Measurements from ENCODE around the gene UQCC2. TPM values are rescaled to one million over a fixed set of nuclear protein-coding genes. Genes with fewer than 3 reads are reported as not detected.

Gene UQCC2
- total RNA-seq, 1 donor from 2014 or later: 68.9 TPM

DNA sequence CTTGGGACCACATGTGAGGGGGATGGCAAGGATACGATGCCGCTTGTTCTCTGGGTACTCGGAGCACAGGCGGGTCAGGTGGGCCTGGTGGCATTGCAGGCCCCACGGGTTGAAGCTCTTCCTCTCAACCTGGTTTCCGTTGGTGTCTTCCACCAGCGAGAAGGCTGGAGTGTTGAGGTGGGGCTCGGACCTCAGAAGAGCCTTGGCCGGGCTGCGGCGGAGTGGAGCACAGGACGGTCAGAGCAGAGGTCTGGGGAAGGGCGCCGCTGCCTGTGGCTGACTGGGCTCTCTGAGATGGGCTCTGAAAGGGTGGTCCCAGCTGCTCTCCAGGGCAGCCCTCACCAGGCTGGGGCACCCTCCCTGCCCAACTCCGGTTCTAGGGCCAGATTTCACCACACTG lies 15.2 kb upstream of the UQCC2 start:
- H3K4me3 Mint-ChIP-seq (ENCODE audit: unreplicated experiment): no peak overlapping the region
- no peaks in the 10 kb centered on the region for H3K27me3 Mint-ChIP-seq (ENCODE audit: unreplicated experiment)
- H3K36me3 Mint-ChIP-seq (ENCODE audit: unreplicated experiment): peaks cover 5% of the 10 kb centered on the region
- no peak for DNase-seq (ENCODE audit: extremely low spot score, unreplicated experiment)
- no peaks in the 10 kb centered on the region for H3K4me1 Mint-ChIP-seq (ENCODE audit: unreplicated experiment)
- H3K27ac Mint-ChIP-seq (ENCODE audit: unreplicated experiment): no peak overlapping the region
- no peaks in the 10 kb centered on the region for H3K9me3 Mint-ChIP-seq (ENCODE audit: unreplicated experiment)
- TF ChIP-seq, protein P1, sequence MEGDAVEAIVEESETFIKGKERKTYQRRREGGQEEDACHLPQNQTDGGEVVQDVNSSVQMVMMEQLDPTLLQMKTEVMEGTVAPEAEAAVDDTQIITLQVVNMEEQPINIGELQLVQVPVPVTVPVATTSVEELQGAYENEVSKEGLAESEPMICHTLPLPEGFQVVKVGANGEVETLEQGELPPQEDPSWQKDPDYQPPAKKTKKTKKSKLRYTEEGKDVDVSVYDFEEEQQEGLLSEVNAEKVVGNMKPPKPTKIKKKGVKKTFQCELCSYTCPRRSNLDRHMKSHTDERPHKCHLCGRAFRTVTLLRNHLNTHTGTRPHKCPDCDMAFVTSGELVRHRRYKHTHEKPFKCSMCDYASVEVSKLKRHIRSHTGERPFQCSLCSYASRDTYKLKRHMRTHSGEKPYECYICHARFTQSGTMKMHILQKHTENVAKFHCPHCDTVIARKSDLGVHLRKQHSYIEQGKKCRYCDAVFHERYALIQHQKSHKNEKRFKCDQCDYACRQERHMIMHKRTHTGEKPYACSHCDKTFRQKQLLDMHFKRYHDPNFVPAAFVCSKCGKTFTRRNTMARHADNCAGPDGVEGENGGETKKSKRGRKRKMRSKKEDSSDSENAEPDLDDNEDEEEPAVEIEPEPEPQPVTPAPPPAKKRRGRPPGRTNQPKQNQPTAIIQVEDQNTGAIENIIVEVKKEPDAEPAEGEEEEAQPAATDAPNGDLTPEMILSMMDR (IDR thresholded peaks at IDR 0.05): no peak

DNA sequence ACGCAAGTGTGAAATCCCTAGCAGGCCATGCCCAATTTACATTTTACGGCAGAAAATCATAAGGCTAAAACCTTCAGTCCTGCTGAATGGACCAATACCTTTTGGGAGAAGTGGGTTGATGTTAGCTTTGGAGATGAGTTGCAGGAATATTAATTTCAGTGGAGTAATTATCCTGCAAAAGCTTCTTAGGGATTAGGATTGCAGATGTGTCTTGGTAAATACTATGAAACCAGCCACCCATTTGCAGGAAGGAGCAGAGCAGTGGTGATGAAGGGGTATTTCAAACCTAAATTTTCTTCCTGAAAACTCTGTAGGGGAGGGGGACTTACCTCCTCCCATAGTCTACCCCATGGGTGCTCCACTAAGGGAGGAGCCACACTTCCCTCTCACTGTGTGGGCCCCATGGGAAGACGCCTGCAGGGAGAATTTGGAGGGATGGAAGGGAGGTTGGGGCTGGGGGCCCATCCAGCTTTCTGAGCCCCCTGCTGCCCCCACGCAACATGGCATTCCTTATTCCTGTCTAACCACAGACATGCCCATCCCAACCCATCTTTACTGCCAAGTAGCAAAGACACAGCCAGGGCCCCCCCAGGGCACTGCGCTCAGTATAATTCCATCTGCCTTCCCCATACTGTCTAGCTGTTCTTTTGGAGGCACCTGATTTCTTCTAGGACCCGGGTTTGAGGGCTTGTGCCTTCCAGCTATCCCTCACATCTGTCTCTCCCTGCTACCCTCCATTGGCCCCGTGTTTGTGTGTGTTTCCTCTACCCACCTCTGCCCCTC lies 14.6 kb upstream of the UQCC2 start:
- H3K36me3 Mint-ChIP-seq (ENCODE audit: unreplicated experiment): peaks cover 5% of the 10 kb centered on the region
- no peak overlapping the region for H3K4me3 Mint-ChIP-seq (ENCODE audit: unreplicated experiment)
- no peak overlapping the region for H3K27ac Mint-ChIP-seq (ENCODE audit: unreplicated experiment)
- TF ChIP-seq, protein P1 (IDR thresholded peaks at IDR 0.05): no peak
- H3K27me3 Mint-ChIP-seq (ENCODE audit: unreplicated experiment): no peaks in the 10 kb centered on the region
- H3K4me1 Mint-ChIP-seq (ENCODE audit: unreplicated experiment): no peaks in the 10 kb centered on the region
- no peaks in the 10 kb centered on the region for H3K9me3 Mint-ChIP-seq (ENCODE audit: unreplicated experiment)
- no peak for DNase-seq (ENCODE audit: extremely low spot score, unreplicated experiment)

DNA sequence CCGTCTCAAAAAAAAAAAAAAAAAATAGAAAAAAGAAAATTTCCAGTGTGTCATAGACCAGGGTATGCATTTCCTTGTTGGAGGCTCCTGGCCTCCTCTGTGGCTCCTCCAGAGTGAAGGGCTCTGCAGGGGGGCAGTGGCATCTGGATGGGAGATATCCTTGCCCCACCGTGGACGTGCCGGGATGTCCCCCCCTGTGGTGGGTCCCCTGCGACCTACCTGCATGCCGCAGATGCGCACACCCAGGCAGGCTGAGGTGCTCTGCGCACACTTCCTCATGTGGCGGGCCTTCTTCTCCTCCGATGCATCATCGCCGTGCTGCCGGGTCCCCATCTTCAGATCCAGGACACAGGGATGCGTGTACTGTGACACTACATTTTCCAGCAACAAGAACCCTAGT lies 13.7 kb upstream of the UQCC2 start:
- no peaks in the 10 kb centered on the region for H3K27me3 Mint-ChIP-seq (ENCODE audit: unreplicated experiment)
- DNase-seq (ENCODE audit: extremely low spot score, unreplicated experiment): no peak
- no peak overlapping the region for H3K27ac Mint-ChIP-seq (ENCODE audit: unreplicated experiment)
- no peak overlapping the region for H3K4me3 Mint-ChIP-seq (ENCODE audit: unreplicated experiment)
- H3K36me3 Mint-ChIP-seq (ENCODE audit: unreplicated experiment): peaks cover 5% of the 10 kb centered on the region
- TF ChIP-seq, protein P1 (IDR thresholded peaks at IDR 0.05): no peak
- no peaks in the 10 kb centered on the region for H3K9me3 Mint-ChIP-seq (ENCODE audit: unreplicated experiment)
- no peaks in the 10 kb centered on the region for H3K4me1 Mint-ChIP-seq (ENCODE audit: unreplicated experiment)

DNA sequence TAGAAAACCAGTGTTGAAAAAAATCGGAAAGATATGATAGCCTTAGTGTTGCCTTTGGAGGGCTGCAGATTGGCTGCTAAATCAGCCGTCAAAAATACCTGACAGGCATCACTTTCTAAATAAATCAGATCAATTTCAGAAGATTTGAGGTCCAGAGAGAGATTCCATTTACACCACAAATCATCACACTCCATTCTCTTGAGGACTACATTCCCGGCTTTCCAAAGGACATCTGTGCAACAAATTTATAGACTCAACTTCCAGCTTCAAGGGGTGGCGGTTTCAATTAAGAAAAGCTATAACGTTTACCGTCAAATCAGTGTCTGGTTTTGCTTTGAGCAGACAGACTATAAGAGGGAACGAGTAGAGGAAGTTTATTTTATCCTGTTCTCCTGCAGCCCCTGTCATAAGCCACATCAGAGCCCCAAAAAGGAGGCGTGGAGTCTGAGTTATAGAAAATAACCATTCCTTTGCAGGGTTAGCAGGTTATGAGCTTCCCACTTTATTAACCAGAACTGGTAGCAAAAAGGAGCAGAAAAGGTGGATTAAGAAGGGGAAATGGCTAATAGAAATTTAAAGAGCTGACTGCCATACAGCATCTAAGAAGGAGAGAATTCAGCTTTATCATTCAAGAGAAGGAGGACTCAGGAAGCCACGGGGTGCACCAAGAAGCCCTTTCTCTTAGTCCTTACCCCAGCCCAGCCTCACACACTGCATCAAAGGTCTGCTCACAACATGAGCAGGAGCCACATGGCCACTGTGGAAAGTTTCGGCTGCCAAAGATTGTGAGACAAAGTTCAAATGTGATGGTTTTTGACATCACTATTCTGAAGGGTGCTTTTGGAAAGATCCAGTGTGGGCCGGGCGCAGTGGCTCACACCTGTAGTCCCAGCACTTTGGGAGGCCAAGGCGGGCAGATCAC lies 12.9 kb upstream of the UQCC2 start:
- Mint-ChIP-seq H3K9me3 (ENCODE audit: unreplicated experiment) (no peaks in the 10 kb centered on the region), H3K27me3 (ENCODE audit: unreplicated experiment) (no peaks in the 10 kb centered on the region), H3K27ac (ENCODE audit: unreplicated experiment) (no peak overlapping the region), H3K4me1 (ENCODE audit: unreplicated experiment) (no peaks in the 10 kb centered on the region), H3K4me3 (ENCODE audit: unreplicated experiment) (no peak overlapping the region), H3K36me3 (ENCODE audit: unreplicated experiment) (peaks cover 5% of the 10 kb centered on the region)
- no peak for DNase-seq (ENCODE audit: extremely low spot score, unreplicated experiment)
- TF ChIP-seq, protein P1 (IDR thresholded peaks at IDR 0.05): no peak
